Activated T-helper 2 cell treated with anti-CD3 and anti-CD28 coated beads, Interferon-gamma antibody, Interleukin-2, Interleukin-4, amounts not matched to agents 10 μg/mL and 5 μg/mL and 100 μg/mL, durations not matched to agents 14 hours and 24 hours and 36 hours (primary cell): ENCODE measurements around the gene CCL28. TPM values are rescaled to one million over a fixed set of nuclear protein-coding genes. Genes with fewer than 3 reads are reported as not detected.

ENCODE experiments used
- DNase-seq: peaks from one replicate; pipeline ENCODE4 v3.0.0; 2021; ENCODE audit warnings: low spot score
- H3K27ac Mint-ChIP-seq: one replicate; pipeline ENCODE4 v1.8.0; 2021; ENCODE audit warnings: mixed read lengths
- H3K27me3 Mint-ChIP-seq: one replicate; pipeline ENCODE4 v1.8.0; 2021; ENCODE audit warnings: low read depth, mixed read lengths
- H3K36me3 Mint-ChIP-seq: one replicate; pipeline ENCODE4 v1.8.0; 2021; ENCODE audit warnings: low read depth, mixed read lengths
- H3K4me1 Mint-ChIP-seq: one replicate; pipeline ENCODE4 v1.8.0; 2021; ENCODE audit warnings: low read depth, mixed read lengths
- H3K4me3 Mint-ChIP-seq: one replicate; pipeline ENCODE4 v1.8.0; 2021; ENCODE audit warnings: low read depth, mild to moderate bottlenecking, moderate library complexity, mixed read lengths
- H3K9me3 Mint-ChIP-seq: one replicate; pipeline ENCODE4 v1.8.0; 2021; ENCODE audit warnings: mixed read lengths
- intact Hi-C: fragments of 100-400 bp; cut with micrococcal nuclease; formaldehyde crosslinking; loops from one replicate; pipeline ENCODE4 v1.15.1; 2023
- total RNA-seq: library from RNA; stranded (reverse); gene quantifications from 2 replicates; pipeline ENCODE4 v1.2.3, GENCODE V29; 2022

Gene CCL28
- total RNA-seq, 1 donor from 2014 or later: 13.0 TPM

DNA sequence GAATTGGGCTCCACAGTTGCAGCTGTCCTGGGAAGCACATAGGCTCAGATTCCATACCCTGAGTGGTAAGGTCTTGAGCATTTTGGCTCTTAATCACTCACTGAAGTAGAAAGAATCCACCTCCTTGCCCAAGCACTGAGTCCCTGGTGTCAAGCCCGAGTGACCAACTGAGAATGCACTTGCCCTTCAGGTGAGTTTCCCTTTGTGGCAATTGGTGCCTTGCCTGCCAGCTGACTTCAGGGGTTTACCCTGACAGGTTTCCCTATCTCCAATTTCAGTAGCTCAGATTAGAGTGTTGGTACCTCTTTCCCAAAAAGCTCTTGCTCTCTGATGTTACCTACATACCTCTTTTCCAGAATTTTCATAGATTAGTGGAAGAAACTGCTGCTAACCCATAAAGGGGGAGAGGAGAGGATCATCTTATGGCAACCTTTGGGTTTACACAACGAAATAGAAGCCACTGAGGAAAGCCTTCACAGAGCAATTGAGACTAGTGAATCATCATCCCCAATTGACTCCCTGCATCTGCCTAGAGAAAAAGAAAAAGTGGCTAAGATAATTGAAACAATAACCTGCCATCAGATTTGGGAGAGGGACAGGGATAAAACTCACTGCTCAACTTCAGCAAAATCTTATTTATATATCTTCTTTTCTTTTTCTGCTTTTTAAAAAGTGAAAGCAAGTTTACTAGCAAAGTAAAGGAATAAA lies 48.6 kb downstream of the CCL28 start:
- Mint-ChIP-seq H3K36me3 (peaks cover 2% of the 10 kb centered on the region), H3K27me3 (peaks cover 4% of the 10 kb centered on the region), H3K4me3 (no peak overlapping the region), H3K9me3 (peaks cover 42% of the 10 kb centered on the region), H3K27ac (no peak overlapping the region), H3K4me1 (peaks cover 4% of the 10 kb centered on the region)
- no peak for DNase-seq
- intact Hi-C loops: no loop called here

DNA sequence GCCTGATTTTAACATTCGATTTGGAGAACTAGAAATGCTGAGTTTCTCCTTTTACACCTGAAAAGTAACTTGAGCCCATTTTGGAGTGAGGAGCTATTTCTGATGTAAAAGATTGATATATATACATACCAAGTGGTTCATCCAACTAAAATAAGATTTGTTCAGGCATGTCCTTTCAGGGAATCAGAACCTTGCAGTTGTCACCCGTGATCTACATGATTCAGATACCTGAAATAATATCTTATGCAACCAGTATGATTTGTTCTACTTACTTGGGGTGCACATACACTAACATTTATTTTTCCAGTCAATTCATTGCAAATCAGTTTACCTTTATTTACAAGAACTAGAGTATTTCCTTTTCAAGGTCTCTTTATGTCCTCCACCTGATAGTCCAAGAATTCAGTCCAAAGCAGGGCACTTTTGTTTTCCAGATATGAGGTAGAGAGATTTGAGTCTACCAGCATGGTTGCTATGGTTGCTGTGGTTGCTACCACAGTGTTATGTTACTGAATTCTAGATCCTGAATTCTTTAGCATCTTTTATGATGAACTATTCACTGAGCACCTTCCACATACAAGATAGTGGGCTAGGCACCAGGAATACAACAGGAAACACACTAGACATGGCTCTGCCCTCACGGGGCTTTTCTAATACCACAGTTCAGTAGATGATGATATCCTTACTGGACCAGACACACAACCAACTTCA lies 49.3 kb downstream of the CCL28 start:
- H3K27ac Mint-ChIP-seq: no peak overlapping the region
- H3K36me3 Mint-ChIP-seq: peaks cover 2% of the 10 kb centered on the region
- H3K4me1 Mint-ChIP-seq: peaks cover 4% of the 10 kb centered on the region
- peaks cover 4% of the 10 kb centered on the region for H3K27me3 Mint-ChIP-seq
- H3K9me3 Mint-ChIP-seq: peaks cover 37% of the 10 kb centered on the region
- DNase-seq: no peak
- intact Hi-C loops: no loop called here
- H3K4me3 Mint-ChIP-seq: no peak overlapping the region

DNA sequence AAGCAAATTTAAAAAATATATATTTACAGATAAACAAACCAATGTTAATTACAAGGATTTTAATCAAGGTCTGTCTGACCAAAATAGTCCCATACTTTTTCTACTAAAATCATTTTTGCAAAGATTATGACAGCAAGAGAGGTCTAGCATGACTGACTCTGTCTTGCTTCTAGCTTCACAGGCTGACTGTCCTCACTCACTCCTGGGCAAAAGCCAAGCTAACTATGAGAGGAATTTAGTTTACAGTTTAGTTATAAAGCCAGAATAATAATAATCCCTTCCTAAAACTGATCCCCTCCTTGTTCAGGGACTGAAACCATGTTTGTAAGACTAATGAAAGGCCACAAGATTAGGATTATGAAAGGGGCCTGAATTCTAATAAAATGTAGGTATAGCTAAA lies 53.5 kb downstream of the CCL28 start:
- peaks cover 30% of the 10 kb centered on the region for H3K9me3 Mint-ChIP-seq
- H3K4me1 Mint-ChIP-seq: peaks cover 2% of the 10 kb centered on the region
- H3K36me3 Mint-ChIP-seq: no peaks in the 10 kb centered on the region
- DNase-seq: no peak
- intact Hi-C loops: no loop called here
- no peak overlapping the region for H3K4me3 Mint-ChIP-seq
- H3K27me3 Mint-ChIP-seq: no peaks in the 10 kb centered on the region
- no peak overlapping the region for H3K27ac Mint-ChIP-seq

DNA sequence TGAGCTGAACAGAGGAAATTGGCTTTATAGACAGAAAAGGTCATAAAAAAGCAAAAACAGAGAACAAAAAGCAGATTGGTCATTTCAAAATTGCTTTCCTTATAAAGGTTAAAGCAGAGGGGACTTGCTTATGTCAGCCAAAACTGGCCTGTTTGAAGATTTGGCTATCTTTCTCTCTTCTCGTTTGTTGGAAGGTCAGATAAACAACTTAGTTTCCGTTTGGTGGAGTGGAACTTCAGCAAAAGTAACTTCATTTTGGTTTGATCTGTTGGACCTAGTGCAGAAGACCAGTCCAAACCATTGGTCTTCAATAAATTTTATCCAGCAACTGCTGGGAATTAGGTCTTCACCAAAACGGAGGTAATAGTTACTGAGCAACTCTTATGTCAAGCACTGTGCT lies 53.9 kb downstream of the CCL28 start:
- H3K36me3 Mint-ChIP-seq: no peaks in the 10 kb centered on the region
- no peak overlapping the region for H3K27ac Mint-ChIP-seq
- no peaks in the 10 kb centered on the region for H3K27me3 Mint-ChIP-seq
- no peaks in the 10 kb centered on the region for H3K4me1 Mint-ChIP-seq
- intact Hi-C loops: no loop called here
- H3K9me3 Mint-ChIP-seq: peaks cover 30% of the 10 kb centered on the region
- no peak for DNase-seq
- H3K4me3 Mint-ChIP-seq: no peak overlapping the region

DNA sequence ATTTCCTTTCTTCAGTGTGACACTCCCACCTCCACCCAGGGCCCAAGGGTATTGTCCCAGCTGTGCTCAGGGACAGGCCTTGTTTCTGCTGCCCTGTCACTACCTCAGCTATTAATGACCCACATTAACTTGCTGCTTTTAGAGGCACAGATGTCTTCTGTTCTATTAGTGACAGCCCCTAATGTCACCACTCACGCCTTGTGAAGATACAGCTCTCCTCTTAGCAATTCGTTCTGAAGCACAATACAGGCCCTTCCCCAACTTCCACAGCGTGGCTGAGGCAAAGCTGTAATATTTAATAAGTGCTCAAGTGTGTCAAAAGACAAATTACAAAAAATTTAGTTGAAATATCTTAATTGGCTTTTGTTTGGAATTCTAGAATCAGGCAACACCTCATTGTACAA lies 54.3 kb downstream of the CCL28 start:
- Mint-ChIP-seq H3K4me3 (no peak overlapping the region), H3K4me1 (no peaks in the 10 kb centered on the region), H3K27ac (no peak overlapping the region), H3K36me3 (no peaks in the 10 kb centered on the region), H3K27me3 (no peaks in the 10 kb centered on the region), H3K9me3 (peaks cover 30% of the 10 kb centered on the region)
- DNase-seq: no peak
- intact Hi-C loops: no loop called here

DNA sequence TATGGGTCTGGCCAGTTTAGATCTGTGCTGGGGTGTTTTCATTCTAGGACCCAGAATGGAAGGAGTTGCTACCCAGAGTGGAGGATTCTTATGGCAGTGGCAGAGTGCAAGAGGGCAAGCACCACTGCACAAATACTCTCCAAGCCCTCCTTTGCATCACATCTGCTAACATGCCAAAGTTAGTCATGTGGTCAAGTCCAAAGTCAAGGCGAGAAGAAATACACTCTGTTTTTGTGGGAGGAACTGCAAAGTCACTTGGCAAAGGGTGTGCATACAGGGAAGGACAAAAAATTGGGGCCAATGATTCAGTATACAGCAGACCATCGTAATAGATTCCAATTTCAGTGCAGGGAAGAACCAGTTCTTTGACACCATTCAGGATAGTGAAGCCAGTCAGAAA lies 55.1 kb downstream of the CCL28 start:
- Mint-ChIP-seq H3K27me3 (no peaks in the 10 kb centered on the region), H3K4me3 (no peak overlapping the region), H3K36me3 (no peaks in the 10 kb centered on the region), H3K9me3 (peaks cover 30% of the 10 kb centered on the region), H3K4me1 (no peaks in the 10 kb centered on the region), H3K27ac (no peak overlapping the region)
- DNase-seq: no peak
- intact Hi-C loops: no loop called here

DNA sequence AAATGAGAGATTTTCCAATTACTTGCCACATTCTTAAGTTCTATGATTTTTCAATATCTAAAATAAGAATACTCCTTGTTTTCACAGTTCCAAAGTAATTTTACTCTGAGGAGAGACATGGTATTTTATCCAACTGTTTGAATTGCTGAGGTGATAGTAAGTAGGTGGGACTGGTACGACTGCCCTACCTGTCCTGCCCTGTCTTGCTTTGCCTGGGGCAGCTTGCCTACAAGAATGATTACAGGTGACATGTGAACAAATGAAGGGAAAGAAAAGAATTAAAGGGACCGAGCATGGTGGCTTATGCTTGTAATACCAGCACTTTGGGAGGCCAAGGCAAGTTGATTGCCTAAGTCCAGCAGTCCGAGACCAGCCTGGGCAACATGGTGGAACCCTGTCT lies 57.4 kb downstream of the CCL28 start:
- no peak overlapping the region for H3K27ac Mint-ChIP-seq
- H3K4me1 Mint-ChIP-seq: no peaks in the 10 kb centered on the region
- no peaks in the 10 kb centered on the region for H3K36me3 Mint-ChIP-seq
- no peak overlapping the region for H3K4me3 Mint-ChIP-seq
- DNase-seq: no peak
- intact Hi-C loops: no loop called here
- H3K9me3 Mint-ChIP-seq: peaks cover 11% of the 10 kb centered on the region
- no peaks in the 10 kb centered on the region for H3K27me3 Mint-ChIP-seq

DNA sequence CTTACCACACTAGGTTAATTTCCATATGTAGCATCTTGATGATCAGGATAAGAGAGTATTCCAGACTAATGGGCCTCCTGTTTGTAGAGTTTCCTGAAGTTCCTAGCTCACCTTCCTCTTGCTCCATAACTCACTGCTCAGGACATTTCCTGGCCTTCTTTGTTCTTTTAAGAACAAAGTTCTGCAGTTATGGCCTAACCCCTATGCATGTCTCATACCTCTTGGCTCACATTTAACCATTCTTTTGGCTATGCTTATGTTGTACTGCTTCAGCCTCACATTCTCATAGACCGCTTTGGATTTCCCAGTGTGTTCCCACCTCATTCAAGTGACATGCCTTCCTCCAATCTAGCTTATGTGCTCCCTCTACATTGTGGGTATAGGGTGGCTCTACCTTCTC lies 58.5 kb downstream of the CCL28 start:
- no peaks in the 10 kb centered on the region for H3K27me3 Mint-ChIP-seq
- no peaks in the 10 kb centered on the region for H3K4me1 Mint-ChIP-seq
- no peaks in the 10 kb centered on the region for H3K9me3 Mint-ChIP-seq
- H3K4me3 Mint-ChIP-seq: no peak overlapping the region
- no peak for DNase-seq
- H3K27ac Mint-ChIP-seq: no peak overlapping the region
- intact Hi-C loops: no loop called here
- no peaks in the 10 kb centered on the region for H3K36me3 Mint-ChIP-seq

DNA sequence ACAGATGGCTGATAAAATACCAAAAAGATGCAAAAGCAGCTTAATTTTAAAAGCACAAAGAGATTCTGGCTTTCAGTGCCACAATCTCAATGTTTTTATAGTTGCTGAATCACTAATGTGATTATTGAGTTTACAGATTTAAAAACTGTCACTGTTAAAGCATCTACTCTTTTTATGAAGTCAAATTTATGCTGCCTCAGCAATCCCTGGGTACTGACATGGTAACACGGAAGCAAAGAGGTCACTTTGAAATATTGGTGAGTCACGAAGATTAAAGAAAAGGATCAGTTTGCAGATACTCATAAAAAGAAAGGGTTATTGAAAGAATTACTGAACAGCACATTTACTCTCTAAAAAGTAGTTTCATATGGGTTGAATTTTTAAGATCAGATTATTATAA lies 59.3 kb downstream of the CCL28 start:
- no peak for DNase-seq
- H3K27me3 Mint-ChIP-seq: no peaks in the 10 kb centered on the region
- H3K9me3 Mint-ChIP-seq: no peaks in the 10 kb centered on the region
- no peak overlapping the region for H3K27ac Mint-ChIP-seq
- H3K4me1 Mint-ChIP-seq: no peaks in the 10 kb centered on the region
- H3K36me3 Mint-ChIP-seq: no peaks in the 10 kb centered on the region
- intact Hi-C loops: no loop called here
- no peak overlapping the region for H3K4me3 Mint-ChIP-seq

DNA sequence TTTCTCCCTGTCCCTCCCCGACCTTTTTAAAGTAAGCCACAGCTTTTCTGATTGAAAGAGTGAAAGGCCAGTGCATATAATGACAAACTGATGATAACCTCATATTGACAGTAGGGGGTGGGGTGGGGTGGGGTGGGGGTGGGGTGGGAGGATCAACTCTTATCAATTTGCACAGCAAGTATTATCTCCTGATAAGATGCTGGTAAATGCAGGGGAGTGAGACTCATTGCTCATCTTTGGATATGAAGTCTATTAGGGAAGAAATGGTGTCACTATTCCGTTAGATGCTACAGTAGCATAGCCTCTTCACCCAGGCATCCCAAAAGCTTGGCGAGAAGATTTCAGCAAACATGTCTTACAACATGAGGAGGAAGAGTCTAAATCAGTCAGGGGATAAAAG lies 60.1 kb downstream of the CCL28 start:
- Mint-ChIP-seq H3K4me1 (no peaks in the 10 kb centered on the region), H3K9me3 (no peaks in the 10 kb centered on the region), H3K27ac (no peak overlapping the region), H3K27me3 (no peaks in the 10 kb centered on the region), H3K36me3 (no peaks in the 10 kb centered on the region), H3K4me3 (no peak overlapping the region)
- intact Hi-C loops: no loop called here
- no peak for DNase-seq

DNA sequence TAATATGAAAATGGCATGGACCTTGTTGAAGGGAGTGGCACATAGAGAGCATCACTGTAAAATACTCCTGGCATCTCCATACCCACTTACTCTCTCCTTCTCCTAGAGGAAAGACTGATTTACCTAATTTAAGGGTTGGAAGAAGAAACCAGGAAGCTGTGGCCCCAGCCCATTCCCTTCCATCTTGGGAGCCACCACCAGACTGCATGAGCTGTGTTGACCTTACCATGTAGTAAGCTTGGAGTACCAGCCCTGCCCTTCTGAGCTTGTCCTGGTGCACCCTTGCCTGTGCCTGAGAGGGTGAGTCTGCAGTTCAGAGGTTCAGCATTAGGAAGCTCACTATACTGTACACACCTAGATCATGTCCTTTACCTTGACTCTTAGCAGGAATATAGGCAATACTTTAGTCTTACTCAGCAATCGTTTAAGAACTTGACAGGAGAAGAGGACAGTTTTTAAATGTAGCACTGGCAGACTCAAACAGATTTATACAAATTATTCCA lies 63.3 kb downstream of the CCL28 start:
- no peak for DNase-seq
- no peaks in the 10 kb centered on the region for H3K36me3 Mint-ChIP-seq
- H3K9me3 Mint-ChIP-seq: no peaks in the 10 kb centered on the region
- intact Hi-C loops: no loop called here
- peaks cover 3% of the 10 kb centered on the region for H3K27me3 Mint-ChIP-seq
- no peak overlapping the region for H3K27ac Mint-ChIP-seq
- H3K4me3 Mint-ChIP-seq: no peak overlapping the region
- no peaks in the 10 kb centered on the region for H3K4me1 Mint-ChIP-seq

DNA sequence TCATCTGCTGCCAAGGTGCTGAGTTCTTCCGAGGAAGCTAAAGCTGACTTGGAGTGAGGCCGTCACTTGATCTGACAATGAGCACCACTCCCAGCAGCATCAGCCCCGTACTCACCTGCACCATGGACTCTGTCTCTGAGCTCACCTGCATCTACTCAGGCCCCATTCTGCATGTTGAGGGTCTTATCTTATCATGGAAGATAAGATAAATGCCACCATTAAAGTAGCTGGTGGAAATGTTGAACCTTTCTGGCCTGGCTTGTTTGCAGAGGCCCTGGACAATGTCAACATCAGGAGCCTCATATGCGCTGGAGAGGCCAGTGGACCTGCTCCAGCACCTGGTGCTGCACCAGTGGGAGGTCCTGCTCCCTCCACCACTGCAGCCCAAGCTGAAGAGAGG lies 64.0 kb downstream of the CCL28 start:
- Mint-ChIP-seq H3K27ac (no peak overlapping the region), H3K27me3 (peaks cover 8% of the 10 kb centered on the region), H3K4me1 (no peaks in the 10 kb centered on the region), H3K36me3 (no peaks in the 10 kb centered on the region), H3K4me3 (no peak overlapping the region), H3K9me3 (no peaks in the 10 kb centered on the region)
- DNase-seq: no peak
- intact Hi-C loops: no loop called here

DNA sequence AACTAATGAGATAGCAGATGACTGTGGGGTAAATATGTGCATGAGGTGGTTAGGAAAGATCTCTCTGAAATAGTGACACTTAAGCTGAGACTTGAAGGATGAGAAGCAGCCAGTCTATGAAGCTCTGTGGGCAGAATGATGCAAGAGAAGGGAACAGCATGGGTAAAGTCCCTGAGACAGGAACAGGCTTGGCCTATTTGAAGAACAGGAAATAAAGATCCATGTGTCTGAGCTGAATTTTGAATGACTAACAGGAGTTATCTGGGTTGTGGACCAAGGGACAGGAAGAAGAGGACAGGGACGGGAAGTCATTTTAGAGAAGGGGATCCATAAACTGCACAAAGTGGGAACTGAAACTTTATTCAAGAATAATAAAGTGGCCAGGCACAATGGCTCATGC lies 73.3 kb downstream of the CCL28 start:
- H3K4me3 Mint-ChIP-seq: no peak overlapping the region
- H3K9me3 Mint-ChIP-seq: peaks cover 40% of the 10 kb centered on the region
- peaks cover 11% of the 10 kb centered on the region for H3K36me3 Mint-ChIP-seq
- no peak for DNase-seq
- H3K27ac Mint-ChIP-seq: no peak overlapping the region
- H3K27me3 Mint-ChIP-seq: peaks cover 5% of the 10 kb centered on the region
- intact Hi-C loops: no loop called here
- peaks cover 6% of the 10 kb centered on the region for H3K4me1 Mint-ChIP-seq
